Loucy (cell line): ENCODE data around the gene FHIT.
A peak's percentile ranks its signal among the peaks of the same experiment; 100 is the strongest.

ENCODE experiments used
- H2AFZ ChIP-seq: fragments of 200-600 bp; sonication (generic); 2 replicates; pipeline ENCODE4 v1.6.0; 2016; ENCODE audit warnings: antibody characterized with exemption, mild to moderate bottlenecking, low read length, moderate library complexity
- H3F3A ChIP-seq: fragments of 200-600 bp; 2 replicates; pipeline ENCODE4 v1.6.0; 2016; ENCODE audit warnings: antibody characterized with exemption, low read depth, mild to moderate bottlenecking
- H3K27me3 ChIP-seq: fragments of 200-600 bp; sonication (generic); 2 replicates; pipeline ENCODE4 v1.6.1; 2014; ENCODE audit warnings: low read length, mild to moderate bottlenecking; ENCODE audit not compliant: insufficient read depth, poor library complexity, severe bottlenecking
- H3K36me3 ChIP-seq: fragments of 200-600 bp; sonication (generic); 2 replicates; pipeline ENCODE4 v1.6.1; 2016; ENCODE audit warnings: low read length; ENCODE audit not compliant: insufficient read depth
- H3K4me1 ChIP-seq: fragments of 200-600 bp; sonication (generic); 2 replicates; pipeline ENCODE4 v1.5.1; 2014; ENCODE audit warnings: low read length, mild to moderate bottlenecking; ENCODE audit not compliant: insufficient read depth, poor library complexity, severe bottlenecking
- H3K4me2 ChIP-seq: fragments of 200-600 bp; sonication (generic); 2 replicates; pipeline ENCODE4 v1.6.0; 2014; ENCODE audit warnings: antibody characterized with exemption, low read length, low read depth, mild to moderate bottlenecking; ENCODE audit not compliant: poor library complexity, severe bottlenecking
- H3K4me3 ChIP-seq: fragments of 200-600 bp; sonication (generic); 2 replicates; pipeline ENCODE4 v1.5.1; 2014; ENCODE audit warnings: low read length, mild to moderate bottlenecking, mixed read lengths; ENCODE audit not compliant: poor library complexity, severe bottlenecking
- H3K79me2 ChIP-seq: fragments of 200-600 bp; sonication (generic); 2 replicates; pipeline ENCODE4 v1.6.1; 2014; ENCODE audit warnings: low read length; ENCODE audit not compliant: insufficient read depth
- H3K9ac ChIP-seq: fragments of 200-600 bp; sonication (generic); 2 replicates; pipeline ENCODE4 v1.6.0; 2014; ENCODE audit warnings: mild to moderate bottlenecking, low read depth, low read length, moderate library complexity; ENCODE audit not compliant: poor library complexity, severe bottlenecking
- H3K9me2 ChIP-seq: fragments of 200-600 bp; sonication (generic); replicated peaks from 2 replicates; pipeline ENCODE4 v1.6.1; 2016; ENCODE audit warnings: low read depth, low read length, mixed read lengths
- H3K9me3 ChIP-seq: fragments of 200-600 bp; sonication (generic); 2 replicates; pipeline ENCODE4 v1.6.1; 2014; ENCODE audit warnings: mild to moderate bottlenecking, antibody characterized with exemption, low read length, low read depth; ENCODE audit not compliant: insufficient read depth
- H4K20me1 ChIP-seq: fragments of 200-600 bp; sonication (generic); 2 replicates; pipeline ENCODE4 v1.6.0; 2014; ENCODE audit warnings: antibody characterized with exemption, low read length, mild to moderate bottlenecking; ENCODE audit not compliant: insufficient read depth, poor library complexity, severe bottlenecking
- EZH2phosphoT487 ChIP-seq: fragments of 200-600 bp; IDR thresholded peaks from 2 replicates; pipeline ENCODE4 v1.6.1; 2018; ENCODE audit warnings: antibody characterized with exemption, mild to moderate bottlenecking, moderate library complexity, borderline replicate concordance
- TF ChIP-seq, protein P1 (sequence below): fragments of 200-600 bp; sonication (generic); conservative IDR thresholded peaks from 2 replicates; pipeline ENCODE4 v1.5.1; 2014; ENCODE audit warnings: mild to moderate bottlenecking, antibody characterized with exemption, low read length

Gene FHIT

DNA sequence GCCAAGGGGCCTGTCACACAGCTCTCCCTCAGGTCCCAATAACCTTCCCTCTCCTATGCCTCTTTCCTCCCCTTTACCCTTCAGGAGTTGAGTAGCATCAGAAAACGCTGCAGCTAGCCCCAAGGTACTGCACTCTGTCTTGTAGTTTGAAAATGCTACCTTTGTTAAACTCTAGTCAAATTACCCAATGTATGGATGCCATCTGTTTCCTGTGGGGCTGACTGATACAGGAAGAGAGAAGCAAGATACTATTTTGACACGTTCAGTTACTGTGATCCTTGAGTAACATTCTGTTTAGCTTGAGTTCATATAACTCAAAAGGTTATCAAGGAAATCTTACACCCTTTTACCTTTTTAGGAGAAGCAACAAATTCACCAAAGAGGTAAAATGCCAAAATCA lies 493.1 kb downstream of the FHIT start:
- no peaks in the 10 kb centered on the region for H3K27me3 ChIP-seq
- peaks cover 35% of the 10 kb centered on the region for H3K4me1 ChIP-seq
- no peak overlapping the region for H3K9ac ChIP-seq
- H3K36me3 ChIP-seq, result no peaks in the 10 kb centered on the region
- no peaks in the 10 kb centered on the region for H3K9me3 ChIP-seq
- peak overlapping the region; percentile 28 for H3K4me2 ChIP-seq
- H3K4me3 ChIP-seq, result no peak overlapping the region
- no peaks in the 10 kb centered on the region for H3F3A ChIP-seq
- H3K79me2 ChIP-seq, result no peaks in the 10 kb centered on the region
- no peak for TF ChIP-seq EZH2phosphoT487
- TF ChIP-seq, protein P1, sequence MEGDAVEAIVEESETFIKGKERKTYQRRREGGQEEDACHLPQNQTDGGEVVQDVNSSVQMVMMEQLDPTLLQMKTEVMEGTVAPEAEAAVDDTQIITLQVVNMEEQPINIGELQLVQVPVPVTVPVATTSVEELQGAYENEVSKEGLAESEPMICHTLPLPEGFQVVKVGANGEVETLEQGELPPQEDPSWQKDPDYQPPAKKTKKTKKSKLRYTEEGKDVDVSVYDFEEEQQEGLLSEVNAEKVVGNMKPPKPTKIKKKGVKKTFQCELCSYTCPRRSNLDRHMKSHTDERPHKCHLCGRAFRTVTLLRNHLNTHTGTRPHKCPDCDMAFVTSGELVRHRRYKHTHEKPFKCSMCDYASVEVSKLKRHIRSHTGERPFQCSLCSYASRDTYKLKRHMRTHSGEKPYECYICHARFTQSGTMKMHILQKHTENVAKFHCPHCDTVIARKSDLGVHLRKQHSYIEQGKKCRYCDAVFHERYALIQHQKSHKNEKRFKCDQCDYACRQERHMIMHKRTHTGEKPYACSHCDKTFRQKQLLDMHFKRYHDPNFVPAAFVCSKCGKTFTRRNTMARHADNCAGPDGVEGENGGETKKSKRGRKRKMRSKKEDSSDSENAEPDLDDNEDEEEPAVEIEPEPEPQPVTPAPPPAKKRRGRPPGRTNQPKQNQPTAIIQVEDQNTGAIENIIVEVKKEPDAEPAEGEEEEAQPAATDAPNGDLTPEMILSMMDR, result no peak
- H4K20me1 ChIP-seq, result no peaks in the 10 kb centered on the region
- H2AFZ ChIP-seq, result peak overlapping the region; percentile 25; the same call in 1 of the 2 replicates
- H3K9me2 ChIP-seq, result no peaks in the 10 kb centered on the region

DNA sequence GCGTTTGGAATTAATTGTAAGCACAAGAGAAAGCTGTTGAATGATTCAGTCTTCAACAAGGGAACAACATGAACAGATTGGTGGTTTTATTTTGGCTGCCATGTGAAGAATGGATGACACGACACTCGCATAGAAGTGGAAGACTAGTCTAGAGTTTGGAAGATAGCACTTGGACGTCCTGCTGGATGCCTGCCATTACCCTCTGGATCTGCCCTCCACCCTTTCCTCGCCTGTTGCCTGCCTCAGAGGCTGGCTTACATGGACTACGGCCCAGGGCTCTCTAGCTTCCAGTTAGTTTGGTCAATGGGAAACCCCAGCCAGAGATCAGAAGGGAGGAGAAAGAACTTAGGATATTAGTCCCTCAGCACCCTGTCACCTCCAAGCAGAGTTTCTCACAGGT lies 493.5 kb downstream of the FHIT start:
- H3K9me2 ChIP-seq, result no peaks in the 10 kb centered on the region
- no peak overlapping the region for H3K4me3 ChIP-seq
- H2AFZ ChIP-seq, result peak overlapping the region; percentile 25; the same call in 1 of the 2 replicates
- TF ChIP-seq, protein P1, result no peak
- TF ChIP-seq EZH2phosphoT487, result no peak
- H3K79me2 ChIP-seq, result no peaks in the 10 kb centered on the region
- no peaks in the 10 kb centered on the region for H4K20me1 ChIP-seq
- H3K4me1 ChIP-seq, result peaks cover 35% of the 10 kb centered on the region
- H3F3A ChIP-seq, result no peaks in the 10 kb centered on the region
- peak overlapping the region; percentile 28 for H3K4me2 ChIP-seq
- no peaks in the 10 kb centered on the region for H3K27me3 ChIP-seq
- no peaks in the 10 kb centered on the region for H3K9me3 ChIP-seq
- H3K9ac ChIP-seq, result no peak overlapping the region
- H3K36me3 ChIP-seq, result no peaks in the 10 kb centered on the region

DNA sequence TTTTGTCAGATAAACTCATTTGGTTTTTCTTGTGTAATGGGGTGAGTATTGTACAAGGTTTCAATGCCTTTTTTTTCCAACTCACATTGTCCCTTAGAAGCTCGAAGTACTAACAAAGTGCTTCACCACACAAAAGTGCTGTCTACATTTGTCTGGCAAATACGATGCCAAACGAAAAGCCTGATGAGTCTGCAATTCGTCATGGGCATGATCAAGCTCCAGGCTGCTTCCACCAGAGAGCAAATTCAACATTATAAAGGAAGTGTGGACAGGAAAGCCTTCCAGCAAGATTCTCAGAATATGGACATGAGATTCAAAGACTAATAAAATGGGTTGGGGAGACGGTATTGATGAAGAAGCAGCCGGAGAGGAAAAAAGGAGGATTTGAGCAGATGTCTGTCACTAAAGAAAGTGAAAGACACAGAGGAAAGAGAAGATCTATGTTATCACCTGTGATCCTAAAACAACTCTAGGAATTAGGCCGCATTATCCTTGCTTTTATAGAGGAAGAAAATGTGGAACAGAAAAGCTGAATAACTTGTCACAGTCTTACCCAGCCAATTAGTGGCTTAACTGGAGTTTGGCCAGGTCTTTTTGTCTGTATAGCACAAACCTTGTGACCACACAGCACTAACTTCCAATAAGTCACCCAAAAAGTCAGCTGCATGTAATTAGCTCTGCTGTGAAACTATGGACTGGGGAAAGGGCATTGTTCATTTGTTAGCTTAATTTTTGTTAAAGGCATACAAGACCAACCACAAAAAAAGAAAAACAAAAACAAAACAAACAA lies 494.8 kb downstream of the FHIT start:
- Histone ChIP-seq H3K4me3 (no peak overlapping the region), H4K20me1 (no peaks in the 10 kb centered on the region), H3F3A (no peaks in the 10 kb centered on the region), H3K9me3 (no peaks in the 10 kb centered on the region), H3K27me3 (no peaks in the 10 kb centered on the region), H3K9me2 (no peaks in the 10 kb centered on the region), H3K79me2 (no peaks in the 10 kb centered on the region), H3K4me1 (peaks cover 35% of the 10 kb centered on the region), H2AFZ (no peak overlapping the region), H3K9ac (no peak overlapping the region), H3K36me3 (no peaks in the 10 kb centered on the region), H3K4me2 (no peak overlapping the region)
- TF ChIP-seq, protein P1, result no peak
- no peak for TF ChIP-seq EZH2phosphoT487
